ENCODE results near the gene VPS72.

- TF ChIP-seq POLR2A (IDR thresholded peaks at IDR 0.05) (no peak), CTCF (IDR thresholded peaks at IDR 0.05) (no peak)
Measured at GRCh38 chr1:151222130-151222529, 32.1 kb upstream of the VPS72 start.
